GM18858 (cell line): ENCODE data around the gene DNASE2B.

Experiments used
- ATAC-seq: cut with Tn5 transposase; IDR thresholded peaks from one replicate; pipeline ENCODE4 v1.9.1; 2021; ENCODE audit not compliant: unreplicated experiment

DNASE2B gene

DNA sequence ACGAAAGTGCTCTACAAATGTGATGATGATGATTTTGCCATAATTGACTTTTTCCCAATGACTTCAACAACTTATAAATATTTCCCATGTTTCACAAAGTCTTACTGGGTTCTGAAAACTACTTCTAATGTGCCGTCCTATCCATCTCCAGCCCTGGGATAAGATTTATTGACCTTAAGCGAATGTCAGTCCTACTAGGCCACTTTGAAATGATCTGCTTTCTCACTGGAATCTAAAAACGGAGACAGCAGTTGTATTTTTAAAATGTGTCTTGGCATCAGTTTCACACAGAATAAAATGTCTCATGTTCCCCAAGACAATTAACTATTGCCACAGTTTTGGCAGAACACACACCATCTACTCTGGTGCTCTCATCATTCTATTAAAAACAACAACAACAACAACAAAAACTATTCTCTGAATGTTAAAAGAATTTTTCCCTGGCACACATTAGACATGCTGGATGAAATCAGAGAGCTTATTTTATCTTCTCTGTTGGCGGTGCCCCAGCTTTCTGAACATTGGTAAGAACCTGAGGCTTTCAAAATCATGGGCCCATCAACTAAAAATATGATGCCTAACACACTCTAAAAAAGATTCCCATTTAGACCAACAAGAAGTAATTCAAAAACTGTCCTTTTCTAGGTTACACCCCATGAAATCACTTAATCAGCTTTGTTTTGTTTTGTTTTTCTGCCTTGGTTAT lies 23.1 kb upstream of the DNASE2B start:
- ATAC-seq: no peak

DNA sequence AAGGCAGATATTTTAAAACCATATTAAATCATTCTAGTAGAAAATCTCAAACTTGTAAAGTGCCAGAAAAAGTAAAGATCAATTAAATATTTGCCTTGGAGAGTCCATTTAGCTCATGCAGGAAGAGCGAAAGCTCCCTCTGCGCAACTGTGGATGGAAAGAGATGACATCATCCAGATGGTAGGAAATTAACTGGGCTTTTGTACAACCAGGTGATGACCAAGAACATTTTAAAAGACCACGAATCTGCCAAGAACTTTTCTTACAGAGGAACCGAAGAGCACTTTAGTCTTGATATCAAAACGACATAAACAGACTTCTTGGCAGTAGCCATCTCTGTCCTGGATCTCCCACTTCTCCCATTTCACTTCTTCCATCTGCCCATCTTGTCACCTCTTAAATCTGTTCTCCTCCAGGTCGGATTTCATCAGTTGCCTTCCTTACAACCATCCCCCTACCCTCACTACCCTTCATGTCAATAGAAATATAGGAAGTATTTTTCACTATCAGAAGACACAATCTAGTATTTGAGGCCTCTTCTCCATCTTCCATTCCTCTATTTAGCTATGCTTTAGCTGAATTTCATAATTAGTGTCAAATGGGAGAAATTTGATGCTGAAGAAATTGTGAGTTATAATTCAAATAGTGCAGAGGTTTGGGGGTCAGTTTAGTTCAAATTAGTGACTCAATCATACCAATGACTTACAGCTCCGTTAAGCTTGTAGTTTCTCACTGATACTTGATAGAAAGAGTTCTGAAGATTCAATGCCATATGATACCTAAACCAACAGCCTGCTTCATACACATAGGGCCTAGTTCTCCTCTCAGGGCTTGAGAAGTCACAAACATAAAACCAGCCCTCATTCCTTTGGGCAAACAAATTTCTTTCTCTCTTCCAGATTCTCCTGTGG lies 22.0 kb upstream of the DNASE2B start:
- no peak for ATAC-seq

DNA sequence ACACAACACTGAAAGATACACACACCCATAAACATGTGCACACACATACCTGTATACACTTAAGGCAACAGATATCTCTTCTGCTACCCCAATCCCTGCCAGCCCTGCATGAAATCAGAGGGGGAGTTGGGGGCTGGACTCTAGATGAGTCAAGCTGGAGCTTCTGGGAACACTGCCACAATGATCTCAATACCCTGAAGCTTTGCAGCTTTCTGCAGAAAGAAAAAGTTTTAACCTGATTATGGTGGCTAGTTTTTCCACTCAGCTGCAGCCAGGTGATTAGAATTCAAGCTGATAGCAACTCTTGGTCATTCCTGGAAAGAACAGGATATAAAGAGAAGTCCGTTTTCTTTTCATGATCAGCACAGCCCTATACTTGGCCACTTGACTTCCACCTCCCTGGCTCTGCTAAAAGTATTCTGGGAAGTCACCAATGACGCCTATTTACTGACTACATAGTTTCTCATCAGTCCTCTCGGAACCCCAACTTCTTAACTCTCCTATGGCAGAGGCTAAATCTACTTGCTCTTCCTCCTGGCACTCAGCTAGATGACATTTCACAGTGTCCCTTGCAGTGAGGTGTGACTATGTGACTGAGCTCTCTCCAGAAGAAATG lies 20.7 kb upstream of the DNASE2B start:
- ATAC-seq: no peak

DNA sequence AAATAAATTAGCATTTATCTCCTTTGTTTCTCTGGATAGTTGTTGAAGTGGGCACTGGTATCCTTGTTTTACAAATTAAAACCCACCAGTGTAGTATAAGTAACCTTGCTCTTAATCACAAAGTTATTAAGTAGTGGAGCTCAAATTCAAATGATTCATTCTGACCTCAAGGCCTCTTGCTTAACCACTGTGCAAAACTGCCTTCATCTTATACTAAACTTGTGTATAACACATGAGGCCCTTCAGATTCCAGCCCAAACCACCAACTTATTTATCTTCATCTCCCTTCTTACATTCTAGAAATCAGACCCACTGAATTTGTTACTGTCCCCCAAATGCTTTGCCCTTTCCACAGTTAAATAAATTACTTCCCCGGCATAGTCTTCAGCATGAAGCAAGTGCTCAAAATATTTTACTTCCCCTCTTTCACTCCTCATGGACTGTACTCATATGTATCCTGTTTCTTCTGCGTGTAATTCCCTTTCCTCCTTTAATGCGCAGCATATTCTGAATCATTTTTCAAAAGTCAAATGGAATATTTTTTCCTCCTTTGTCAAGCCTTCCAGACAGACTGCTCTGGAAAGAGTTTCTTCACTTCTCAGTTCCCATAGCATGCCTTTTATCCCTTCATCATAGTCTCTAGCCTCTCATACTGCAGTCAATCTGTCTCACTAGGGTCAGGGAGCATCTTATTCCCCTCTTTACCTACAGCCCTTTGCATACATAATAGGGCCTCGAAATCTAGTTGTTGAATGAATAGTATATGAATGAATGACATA lies 19.0 kb upstream of the DNASE2B start:
- ATAC-seq: no peak

DNA sequence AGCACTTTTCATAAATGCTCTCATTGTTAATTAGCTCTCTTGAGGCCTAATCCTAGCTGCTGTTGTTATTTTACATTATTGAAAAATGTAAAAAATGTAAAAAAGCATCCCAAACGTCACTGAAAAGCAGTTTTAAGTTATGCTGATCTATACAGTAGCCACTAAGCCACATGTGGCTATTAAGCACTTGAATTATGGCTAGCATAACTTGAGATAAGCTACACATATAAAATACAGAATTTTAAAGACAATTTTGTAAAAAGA lies 18.4 kb upstream of the DNASE2B start:
- no peak for ATAC-seq

DNA sequence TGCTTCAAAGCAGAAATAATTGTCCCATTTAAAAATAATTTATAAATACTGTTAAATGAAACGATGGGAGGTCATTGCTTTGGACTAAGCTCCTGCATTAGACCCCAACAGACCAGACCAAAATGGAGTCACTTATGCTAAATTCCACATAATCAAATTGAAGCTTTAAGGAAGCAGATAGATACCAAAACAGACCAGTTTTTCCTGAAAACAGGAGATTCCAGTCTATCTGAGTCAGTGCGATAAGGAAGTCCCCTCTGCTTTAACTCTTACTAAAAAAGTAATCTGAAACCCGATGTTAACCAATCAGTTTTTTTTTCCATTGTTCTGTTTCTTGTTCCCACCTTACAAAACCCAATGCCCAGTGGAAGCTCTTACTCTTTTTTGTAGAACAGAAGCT lies 16.2 kb upstream of the DNASE2B start:
- no peak for ATAC-seq

DNA sequence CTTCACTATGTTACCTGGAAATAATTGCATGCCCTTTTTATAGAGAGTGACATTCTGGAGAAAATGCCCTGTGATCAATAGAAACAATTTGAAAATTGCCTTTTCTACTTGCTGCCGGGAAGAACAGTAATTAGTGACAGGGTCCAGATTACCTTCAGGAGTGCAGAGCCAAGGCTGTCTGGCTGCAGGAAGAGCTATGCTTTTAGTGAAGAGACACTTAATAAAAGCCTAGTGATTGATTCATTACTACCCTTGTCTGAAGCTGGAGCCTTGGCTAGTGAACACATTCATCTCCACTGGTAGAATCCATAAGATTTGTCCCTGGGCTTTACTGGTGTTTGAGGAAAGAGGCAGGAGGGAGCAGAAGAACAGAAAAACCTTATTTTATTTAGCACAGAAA lies 12.9 kb upstream of the DNASE2B start:
- no peak for ATAC-seq

DNA sequence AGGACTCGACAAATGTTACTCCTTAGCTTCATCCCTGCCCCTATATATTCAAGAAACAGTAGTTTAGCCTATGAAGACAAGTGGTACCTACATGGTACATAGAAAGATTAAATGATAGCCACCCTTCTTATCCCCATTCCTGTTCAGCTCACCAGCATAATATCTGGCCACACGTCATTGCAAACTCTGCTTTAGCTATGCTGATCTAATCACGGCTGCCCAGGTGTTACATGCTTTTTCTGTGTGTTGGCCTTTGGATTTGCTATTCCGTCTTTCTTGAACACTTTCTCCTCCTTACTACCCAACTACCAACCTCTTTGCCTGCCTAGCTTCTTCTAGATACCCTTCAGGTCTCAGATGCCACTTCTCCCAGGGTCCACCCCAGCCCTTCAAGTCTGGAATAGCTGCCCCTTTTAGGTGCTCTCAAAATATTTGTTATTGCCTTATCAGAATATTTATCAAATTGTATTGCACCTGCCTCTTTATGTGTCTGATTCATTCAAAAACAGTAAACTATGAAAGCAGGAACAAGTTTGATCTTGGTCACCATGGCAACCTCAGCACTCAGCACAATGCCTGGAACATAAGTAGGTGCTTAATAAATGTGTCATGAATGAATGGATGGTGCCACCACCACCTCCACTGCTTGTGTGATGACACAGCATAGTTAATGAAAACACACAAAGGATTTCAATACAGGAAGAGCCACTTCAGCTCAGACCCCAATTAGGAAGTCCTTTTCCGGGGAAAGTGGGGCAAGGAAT lies 11.4 kb upstream of the DNASE2B start:
- no peak for ATAC-seq

DNA sequence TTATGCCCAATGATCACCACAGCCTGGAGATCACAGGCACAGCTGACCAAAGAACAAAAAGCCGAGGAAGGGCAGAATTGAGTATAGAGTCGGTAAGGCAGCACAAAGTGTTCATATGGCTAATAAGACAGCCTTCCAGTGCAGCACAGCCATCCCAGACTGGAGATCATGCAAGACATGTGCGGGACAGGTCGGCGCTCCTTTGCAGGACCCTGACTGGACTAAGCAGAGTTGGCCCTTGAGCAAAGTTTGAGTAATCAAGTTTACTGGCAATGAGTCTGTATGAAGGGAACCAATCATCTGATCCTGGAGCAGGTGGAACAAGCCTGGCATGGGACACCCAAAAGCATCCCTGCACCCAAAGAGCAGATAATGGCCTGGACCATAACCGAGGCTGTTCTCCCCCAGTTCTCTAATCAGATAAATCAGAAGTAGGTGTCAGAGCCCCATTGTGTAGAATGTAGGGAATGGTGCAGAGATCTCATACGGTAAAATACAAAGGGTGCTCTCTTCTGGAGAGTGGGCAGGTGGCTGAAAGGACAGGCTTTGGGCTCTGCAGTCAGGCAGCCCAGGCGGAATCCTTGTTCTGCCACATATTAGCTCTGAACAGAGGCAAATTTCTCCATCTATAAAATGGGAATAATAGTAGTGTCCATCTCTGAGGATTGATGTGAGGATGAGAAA lies 10.7 kb upstream of the DNASE2B start:
- no peak for ATAC-seq

DNA sequence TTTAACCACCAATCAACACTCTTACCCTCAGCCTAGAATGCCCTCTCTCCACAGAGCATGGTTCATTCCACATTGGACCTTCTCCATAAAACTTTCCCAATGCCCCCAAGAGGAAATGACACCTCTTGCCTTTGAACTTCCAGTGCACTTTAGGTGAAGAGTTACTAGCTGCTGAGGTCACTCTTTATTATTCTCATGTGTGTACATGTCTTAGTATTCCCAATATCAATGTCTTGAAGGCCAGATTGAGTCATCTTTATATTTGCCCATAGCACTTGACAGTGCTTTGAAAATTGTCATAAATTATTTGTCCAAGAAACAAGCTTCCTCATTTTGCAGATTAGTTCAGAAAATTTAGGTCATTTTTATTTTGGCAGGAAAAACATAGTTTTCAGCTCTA lies 8.1 kb upstream of the DNASE2B start:
- ATAC-seq: no peak

DNA sequence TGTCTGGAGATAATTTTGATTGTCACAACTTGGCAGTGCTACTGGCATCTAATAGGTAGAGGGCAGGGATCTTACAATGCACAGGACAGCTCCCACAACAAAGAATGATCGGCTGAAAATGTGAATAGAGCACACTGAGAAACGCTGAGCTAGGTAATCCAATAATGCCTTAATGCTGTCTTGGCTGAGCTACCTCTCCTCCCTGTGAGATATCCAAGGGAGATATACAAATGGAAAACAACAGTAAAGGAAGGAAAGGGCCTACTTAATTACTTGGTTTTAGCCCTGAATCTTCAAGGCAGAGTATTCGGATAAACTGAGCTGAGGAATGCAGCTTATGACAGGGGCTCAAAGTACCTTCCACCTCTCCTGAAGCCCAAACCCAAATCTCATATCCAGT lies 2.9 kb downstream of the DNASE2B start:
- no peak for ATAC-seq

DNA sequence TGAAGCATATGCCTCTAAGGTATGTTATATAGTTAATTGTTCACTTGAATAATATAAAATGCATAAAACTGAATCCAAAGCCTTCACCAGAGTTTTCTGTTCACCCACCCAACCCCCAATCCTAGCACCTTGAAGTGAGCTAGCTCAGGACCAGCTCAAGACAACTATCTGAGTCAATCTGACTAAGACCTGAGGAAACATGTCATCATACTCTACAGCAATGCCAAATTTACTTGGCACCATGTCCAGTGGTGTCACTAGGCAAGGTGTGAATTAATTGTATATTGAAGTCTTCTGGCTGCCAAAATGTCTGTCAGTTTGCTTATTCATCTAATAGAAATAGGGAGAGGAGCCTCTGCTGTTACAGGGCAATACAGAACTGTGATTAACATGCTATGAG lies 3.8 kb downstream of the DNASE2B start:
- ATAC-seq: no peak

DNA sequence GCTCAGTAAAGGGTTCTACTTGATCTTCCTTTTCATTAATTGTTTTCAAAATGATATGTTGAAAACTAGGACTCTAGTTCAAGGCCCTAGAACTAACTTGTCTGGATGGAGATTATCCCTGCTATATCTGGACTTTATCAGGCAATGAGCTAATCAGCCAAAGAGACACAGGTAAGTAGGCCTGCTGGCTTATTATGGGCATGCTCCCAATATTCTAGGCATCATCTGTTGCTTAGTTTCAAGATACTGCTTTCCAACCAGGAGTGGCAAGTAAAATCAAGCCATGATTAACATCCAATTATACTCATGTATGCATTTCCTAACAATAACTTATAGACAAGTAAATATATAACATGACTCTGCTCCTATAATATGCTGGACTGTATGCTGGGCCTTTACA lies 4.2 kb downstream of the DNASE2B start:
- no peak for ATAC-seq

DNA sequence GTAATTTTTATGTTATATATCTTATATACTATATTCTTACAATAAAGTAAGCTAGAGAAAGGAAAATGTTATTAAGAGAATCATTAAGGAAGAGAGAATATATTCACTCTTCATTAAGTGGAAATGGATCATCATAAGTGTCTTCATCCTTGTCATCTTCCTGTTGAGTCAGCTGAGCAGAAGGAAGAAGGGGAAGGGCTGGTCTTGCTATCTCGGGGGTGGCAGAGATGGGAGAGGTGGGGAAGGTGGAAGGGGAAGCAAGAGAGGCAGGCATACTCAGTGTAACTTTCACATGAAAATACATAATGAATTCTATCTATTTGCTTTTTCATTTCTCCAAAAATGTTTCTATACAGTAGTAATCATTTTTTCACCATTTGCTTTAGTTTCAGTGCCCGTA lies 5.1 kb downstream of the DNASE2B start:
- no peak for ATAC-seq

DNA sequence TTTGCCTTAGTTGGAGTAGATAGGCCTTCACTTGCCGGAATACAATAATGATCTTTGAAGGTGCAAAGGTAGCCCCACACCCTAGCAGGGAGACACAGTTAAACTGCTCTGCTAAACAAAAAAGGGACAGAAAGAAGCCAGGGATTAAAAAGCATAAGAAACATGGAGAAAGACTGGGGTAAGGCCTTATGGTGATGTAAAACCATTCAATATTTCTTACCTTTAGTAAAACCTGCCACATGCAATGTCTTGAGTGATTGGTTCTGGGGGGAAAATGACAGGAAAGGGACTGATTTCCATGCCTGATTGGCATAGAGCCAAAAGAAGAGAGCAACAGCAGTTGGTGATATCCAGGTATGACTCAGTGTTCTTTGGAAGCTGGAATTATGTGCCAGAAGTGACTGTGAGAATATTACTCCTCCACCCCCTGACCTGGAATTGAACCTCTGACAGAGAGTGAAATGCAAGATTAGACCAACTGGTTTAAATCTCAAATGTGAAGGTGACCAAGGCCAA lies 8.1 kb downstream of the DNASE2B start:
- ATAC-seq: no peak

DNA sequence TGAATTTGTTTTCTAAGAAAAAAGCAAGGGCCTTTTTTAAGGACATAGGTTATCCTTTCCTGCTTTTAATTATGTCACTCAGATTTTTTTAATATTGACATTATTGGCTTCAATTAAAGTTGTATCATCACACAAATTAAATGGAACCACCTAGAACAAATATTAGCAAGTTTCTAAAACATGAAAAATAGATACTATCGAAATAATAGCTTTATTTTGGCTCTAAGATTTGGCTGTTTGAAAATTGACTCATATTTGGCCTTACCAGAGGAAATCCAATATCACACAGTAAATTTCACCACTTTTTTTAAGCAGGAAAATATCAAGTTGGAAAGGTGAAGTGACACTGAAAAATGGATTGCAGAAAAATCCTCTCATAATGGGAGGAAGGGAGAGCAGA lies 9.2 kb downstream of the DNASE2B start:
- ATAC-seq: no peak

DNA sequence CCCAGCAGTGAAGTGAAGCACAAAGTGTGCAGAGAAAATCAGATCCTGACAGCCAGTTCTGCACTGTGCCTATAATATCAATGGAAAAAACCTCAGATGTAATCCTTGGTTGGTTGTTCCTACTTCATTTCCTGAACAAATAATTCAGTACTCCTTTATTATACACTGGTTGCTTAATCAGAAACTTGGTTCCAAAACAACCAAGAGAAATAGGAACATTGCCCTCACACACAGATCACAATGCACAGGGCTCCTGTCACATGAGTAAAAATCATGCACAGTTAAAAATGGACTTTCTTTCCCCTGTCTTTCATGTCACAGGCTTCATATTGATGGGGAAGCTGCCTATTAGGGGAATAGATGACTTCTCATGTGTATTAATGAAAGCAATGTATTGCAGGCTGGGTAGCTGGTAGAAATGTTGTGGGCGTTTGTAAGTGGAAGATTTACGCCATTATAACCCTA lies 9.7 kb downstream of the DNASE2B start:
- no peak for ATAC-seq

DNA sequence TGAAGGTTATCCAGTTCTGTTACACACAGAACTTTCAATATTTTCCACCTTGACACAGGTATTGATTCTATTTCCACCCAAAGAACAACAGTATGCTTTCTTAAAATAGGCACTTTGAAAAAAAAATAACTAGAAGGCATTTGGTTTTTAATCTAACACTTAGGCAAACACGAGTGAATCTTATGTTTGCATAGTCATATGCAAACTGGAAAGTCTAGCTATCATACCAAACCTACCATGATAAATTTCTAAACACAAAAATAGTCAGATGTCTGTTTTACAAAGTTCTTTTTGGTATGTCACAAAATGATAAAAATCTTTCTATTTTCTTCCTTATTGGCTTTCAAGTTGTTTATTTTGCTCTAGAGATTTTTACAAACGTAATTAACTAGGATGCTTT lies 11.6 kb downstream of the DNASE2B start:
- no peak for ATAC-seq

DNA sequence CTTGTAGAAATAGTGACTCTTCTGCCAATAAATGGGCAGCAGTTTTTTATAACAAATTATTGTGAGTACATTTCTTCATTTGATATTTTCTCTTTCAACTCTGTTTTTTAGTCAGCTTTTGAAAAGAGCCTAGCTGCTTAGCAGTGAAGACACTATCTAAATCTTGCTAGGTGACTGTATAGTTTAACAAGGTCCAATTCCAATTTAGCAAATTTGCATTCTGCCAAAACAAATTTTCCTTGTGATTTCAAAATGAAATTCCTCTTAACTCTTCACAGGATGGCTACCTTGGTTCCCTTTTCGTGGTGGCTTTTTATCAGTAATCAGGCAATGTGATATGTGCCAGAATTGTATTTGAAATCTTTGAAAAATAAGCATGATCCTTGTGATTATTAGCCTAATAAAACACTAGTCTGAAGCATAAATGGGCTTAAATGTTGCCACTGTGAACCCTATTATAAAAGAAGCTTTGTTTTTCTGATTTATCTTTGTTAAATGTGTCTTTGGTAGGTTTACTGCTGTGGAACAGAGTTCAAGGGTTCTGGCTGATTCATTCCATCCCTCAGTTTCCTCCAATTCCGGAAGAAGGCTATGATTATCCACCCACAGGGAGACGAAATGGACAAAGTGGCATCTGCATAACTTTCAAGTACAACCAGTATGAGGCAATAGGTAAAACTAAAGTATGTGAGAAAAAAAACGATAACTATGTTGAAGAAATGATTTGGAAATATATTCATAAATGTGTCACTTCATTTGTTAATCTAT lies 12.2 kb downstream of the DNASE2B start:
- ATAC-seq: no peak
